Fibroblast of lung (primary cell): ENCODE measurements around the gene PDZD4.

Source experiments
- EZH2 ChIP-seq: IDR thresholded peaks from 2 replicates; pipeline ENCODE4 v1.5.1; 2012; ENCODE audit warnings: low read length, control low read depth, mild to moderate bottlenecking; ENCODE audit errors: missing control alignments
- TF ChIP-seq, protein P1 (sequence below), 2 donors: IDR thresholded peaks in 1 of 2; conservative IDR thresholded peaks in 1 of 2; 1 replicate in 1 of 2; 2 replicates in 1 of 2; pipeline ENCODE4 v1.5.1; 2011 to 2012; ENCODE audit warnings: low read length in 2 of 2, control low read depth in 1 of 2, inconsistent platforms in 1 of 2, low read depth in 1 of 2, mild to moderate bottlenecking in 1 of 2

GRCh38 chrX:153782313-153782712, 48.0 kb downstream of the PDZD4 start:
- TF ChIP-seq, protein P1, sequence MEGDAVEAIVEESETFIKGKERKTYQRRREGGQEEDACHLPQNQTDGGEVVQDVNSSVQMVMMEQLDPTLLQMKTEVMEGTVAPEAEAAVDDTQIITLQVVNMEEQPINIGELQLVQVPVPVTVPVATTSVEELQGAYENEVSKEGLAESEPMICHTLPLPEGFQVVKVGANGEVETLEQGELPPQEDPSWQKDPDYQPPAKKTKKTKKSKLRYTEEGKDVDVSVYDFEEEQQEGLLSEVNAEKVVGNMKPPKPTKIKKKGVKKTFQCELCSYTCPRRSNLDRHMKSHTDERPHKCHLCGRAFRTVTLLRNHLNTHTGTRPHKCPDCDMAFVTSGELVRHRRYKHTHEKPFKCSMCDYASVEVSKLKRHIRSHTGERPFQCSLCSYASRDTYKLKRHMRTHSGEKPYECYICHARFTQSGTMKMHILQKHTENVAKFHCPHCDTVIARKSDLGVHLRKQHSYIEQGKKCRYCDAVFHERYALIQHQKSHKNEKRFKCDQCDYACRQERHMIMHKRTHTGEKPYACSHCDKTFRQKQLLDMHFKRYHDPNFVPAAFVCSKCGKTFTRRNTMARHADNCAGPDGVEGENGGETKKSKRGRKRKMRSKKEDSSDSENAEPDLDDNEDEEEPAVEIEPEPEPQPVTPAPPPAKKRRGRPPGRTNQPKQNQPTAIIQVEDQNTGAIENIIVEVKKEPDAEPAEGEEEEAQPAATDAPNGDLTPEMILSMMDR (conservative IDR thresholded peaks at IDR 0.05 in 1 of 2, IDR thresholded peaks at IDR 0.05 in 1 of 2; ENCODE audit: low read depth in 1 of 2, low read length in 2 of 2): no peak
- no peak for TF ChIP-seq EZH2
